HepG2 (cell line): ENCODE measurements around the gene PCOLCE2. TPM values are rescaled to one million over a fixed set of nuclear protein-coding genes. Genes with fewer than 3 reads are reported as not detected.

Source experiments
- CCDC6 ChIP-seq: sonication (generic); formaldehyde crosslinking; IDR thresholded peaks from 2 replicates; pipeline ENCODE4 v1.8.1; 2022; ENCODE audit warnings: mild to moderate bottlenecking, missing genetic modification reagents, moderate library complexity
- DBP ChIP-seq: sonication (generic); formaldehyde crosslinking; IDR thresholded peaks from 2 replicates; pipeline ENCODE4 v1.4.0; 2020; ENCODE audit warnings: missing genetic modification reagents; ENCODE audit errors: not compliant biosample characterization
- DPF2 ChIP-seq: sonication (generic); formaldehyde crosslinking; IDR thresholded peaks from 2 replicates; pipeline ENCODE4 v1.4.0; 2020; ENCODE audit warnings: mild to moderate bottlenecking, low read depth, missing genetic modification reagents, borderline replicate concordance
- FOXO4 ChIP-seq: sonication (generic); formaldehyde crosslinking; conservative IDR thresholded peaks from 2 replicates; pipeline ENCODE4 v1.8.1; 2023; ENCODE audit warnings: missing genetic modification reagents
- HIC2 ChIP-seq: sonication (generic); formaldehyde crosslinking; IDR thresholded peaks from 2 replicates; pipeline ENCODE4 v1.9.0; 2022; ENCODE audit warnings: low read depth, missing genetic modification reagents
- HMGA1 ChIP-seq: sonication (generic); formaldehyde crosslinking; conservative IDR thresholded peaks from 2 replicates; pipeline ENCODE4 v1.4.0; 2020; ENCODE audit warnings: missing genetic modification reagents
- IKZF4 ChIP-seq: sonication (generic); formaldehyde crosslinking; IDR thresholded peaks from 2 replicates; pipeline ENCODE4 v1.5.1; 2020; ENCODE audit warnings: borderline replicate concordance, mild to moderate bottlenecking, low read depth, missing genetic modification reagents; ENCODE audit errors: not compliant biosample characterization
- KDM1A ChIP-seq: IDR thresholded peaks from 2 replicates; pipeline ENCODE4 v1.6.1; 2016; ENCODE audit warnings: missing compliant biosample characterization
- KDM5A ChIP-seq: fragments of 200-600 bp; sonication (generic); IDR thresholded peaks from 2 replicates; pipeline ENCODE4 v1.7.0; 2018; ENCODE audit warnings: antibody characterized with exemption, mild to moderate bottlenecking, low read length, borderline replicate concordance
- POLR2G ChIP-seq: fragments of 200-400 bp; formaldehyde crosslinking; IDR thresholded peaks from 2 replicates; pipeline ENCODE4 v1.6.1; 2018; ENCODE audit warnings: mild to moderate bottlenecking, low read depth, low read length, moderate library complexity
- SOX13 ChIP-seq, 3 experiments: fragments of 450-650 bp in 1 of 3; sonication (generic) in 1 of 3; formaldehyde crosslinking in 1 of 3; IDR thresholded peaks in 2 of 3; conservative IDR thresholded peaks in 1 of 3; 2 replicates each; pipeline versions ENCODE4 v1.5.0 to v1.6.1; 2016 to 2020; ENCODE audit warnings: antibody characterized with exemption in 1 of 3, mild to moderate bottlenecking in 1 of 3, missing compliant biosample characterization in 1 of 3, missing genetic modification reagents in 1 of 3, moderate library complexity in 1 of 3
- TFAP4 ChIP-seq: sonication (generic); IDR thresholded peaks from 2 replicates; pipeline ENCODE4 v1.6.1; 2016; ENCODE audit warnings: low read depth, borderline replicate concordance
- U2AF2 ChIP-seq: fragments of 200-400 bp; formaldehyde crosslinking; IDR thresholded peaks from 2 replicates; pipeline ENCODE4 v1.6.1; 2017; ENCODE audit warnings: low read depth, mild to moderate bottlenecking, low read length
- ZBTB21 ChIP-seq: sonication (generic); formaldehyde crosslinking; IDR thresholded peaks from 2 replicates; pipeline ENCODE4 v1.4.0; 2020; ENCODE audit warnings: missing genetic modification reagents
- ZBTB34 ChIP-seq: sonication (generic); formaldehyde crosslinking; IDR thresholded peaks from 2 replicates; pipeline ENCODE4 v1.8.0; 2022; ENCODE audit warnings: mild to moderate bottlenecking, missing genetic modification reagents
- ZC3H4 ChIP-seq: sonication (generic); formaldehyde crosslinking; IDR thresholded peaks from 2 replicates; pipeline ENCODE4 v1.4.0; 2020; ENCODE audit warnings: missing genetic modification reagents, borderline replicate concordance
- ZMAT3 ChIP-seq: sonication (generic); formaldehyde crosslinking; conservative IDR thresholded peaks from 2 replicates; pipeline ENCODE4 v1.7.0; 2021; ENCODE audit warnings: missing genetic modification reagents
- ZMYM2 ChIP-seq: sonication (generic); formaldehyde crosslinking; IDR thresholded peaks from 2 replicates; pipeline ENCODE4 v1.8.0; 2022; ENCODE audit warnings: mild to moderate bottlenecking, missing genetic modification reagents
- ZNF296 ChIP-seq: sonication (generic); formaldehyde crosslinking; conservative IDR thresholded peaks from 2 replicates; pipeline ENCODE4 v1.5.0; 2020; ENCODE audit warnings: mild to moderate bottlenecking, missing genetic modification reagents
- ZNF30 ChIP-seq: sonication (generic); formaldehyde crosslinking; IDR thresholded peaks from 2 replicates; pipeline ENCODE4 v1.5.0; 2020; ENCODE audit warnings: mild to moderate bottlenecking, missing genetic modification reagents
- ZNF564 ChIP-seq: sonication (generic); formaldehyde crosslinking; IDR thresholded peaks from 2 replicates; pipeline ENCODE4 v1.8.1; 2023; ENCODE audit warnings: mild to moderate bottlenecking, missing genetic modification reagents
- ZNF75D ChIP-seq: sonication (generic); formaldehyde crosslinking; IDR thresholded peaks from 2 replicates; pipeline ENCODE4 v1.8.1; 2023; ENCODE audit warnings: missing genetic modification reagents, mild to moderate bottlenecking, borderline replicate concordance
- ZNF766 ChIP-seq: sonication (generic); formaldehyde crosslinking; IDR thresholded peaks from 2 replicates; pipeline ENCODE4 v1.5.0; 2020; ENCODE audit warnings: missing genetic modification reagents, borderline replicate concordance
- polyA plus RNA-seq, 8 experiments: library from polyadenylated mRNA; depleted of rRNA in 3 of 8; stranded (reverse) in 7 of 8; unstranded in 1 of 8; fragments of >200 nt; fragmentation: Illumina TruSeq in 4 of 8; extraction: Trizol in 4 of 8; gene quantifications; 2 replicates each; pipeline versions ENCODE4 v1.2.1 to v1.2.3, GENCODE V29; 2011 to 2016; ENCODE audit warnings: low read depth in 4 of 8, missing spikeins in 1 of 8, mixed read lengths in 1 of 8; ENCODE audit not compliant: insufficient read depth in 1 of 8
- total RNA-seq, 5 experiments: library from RNA; depleted of rRNA; stranded (reverse); fragments of >200 nt; fragmentation: Illumina TruSeq; extraction: Trizol; gene quantifications; 2 replicates each; pipeline ENCODE4 v1.2.3, GENCODE V29; 2016; ENCODE audit warnings: low read depth in 1 of 5

The PCOLCE2 gene
- total and polyA plus RNA-seq, 2 of the 13 experiments (the other 11 are each of a cell fraction or from before 2014, with no cell fraction given), result 0.71 to 2.0 TPM

GRCh38 chr3:142888481-142889211 is at the start of gene PCOLCE2 (continued):
- peak; percentile 88; the same call in 1 of the 2 replicates for TF ChIP-seq ZNF766 (CRISPR knock-in tag)
- TF ChIP-seq ZNF75D (CRISPR knock-in tag), result no peak
- no peak for TF ChIP-seq ZC3H4
- no peak for TF ChIP-seq HMGA1
- 0 out of 2 replicates have a peak, but pooled peaks have one; percentile 37 for TF ChIP-seq ZMYM2 (CRISPR knock-in tag)
- no peak for TF ChIP-seq ZMAT3 (CRISPR knock-in tag)
- no peak for TF ChIP-seq KDM1A (CRISPR knock-in tag)
- no peak for TF ChIP-seq ZNF296 (CRISPR knock-in tag)
- TF ChIP-seq CCDC6 (CRISPR knock-in tag), result no peak
- TF ChIP-seq IKZF4 (CRISPR knock-in tag), result no peak
- TF ChIP-seq HIC2 (CRISPR knock-in tag), result no peak
- TF ChIP-seq ZBTB34 (CRISPR knock-in tag), result no peak
- no peak for TF ChIP-seq U2AF2
- no peak for TF ChIP-seq POLR2G
- TF ChIP-seq ZNF564 (CRISPR knock-in tag), result peak; percentile 63; the same call in 1 of the 2 replicates
- peak; percentile 8 for TF ChIP-seq DBP (CRISPR knock-in tag)
- TF ChIP-seq TFAP4, result no peak
- TF ChIP-seq SOX13 (IDR thresholded peaks at IDR 0.05), result no peak; the same call in 1 of the 2 replicates
- no peak for TF ChIP-seq SOX13 (CRISPR knock-in tag; conservative IDR thresholded peaks at IDR 0.05 in 1 of 2, IDR thresholded peaks at IDR 0.05 in 1 of 2)
- no peak for TF ChIP-seq FOXO4 (CRISPR knock-in tag)
- no peak for TF ChIP-seq ZBTB21 (CRISPR knock-in tag)
- peak; percentile 59; the same call in 1 of the 2 replicates for TF ChIP-seq ZNF30 (CRISPR knock-in tag)
- no peak for TF ChIP-seq DPF2
- no peak for TF ChIP-seq KDM5A
